ENCODE measurements around the gene SERGEF. TPM values are rescaled to one million over a fixed set of nuclear protein-coding genes. Genes with fewer than 3 reads are reported as not detected.
A peak's percentile ranks its signal among the peaks of the same experiment; 100 is the strongest.

SERGEF gene
- total and polyA plus RNA-seq, 4 donors, result 20.2 to 85.0 (median 26.9) TPM

DNA sequence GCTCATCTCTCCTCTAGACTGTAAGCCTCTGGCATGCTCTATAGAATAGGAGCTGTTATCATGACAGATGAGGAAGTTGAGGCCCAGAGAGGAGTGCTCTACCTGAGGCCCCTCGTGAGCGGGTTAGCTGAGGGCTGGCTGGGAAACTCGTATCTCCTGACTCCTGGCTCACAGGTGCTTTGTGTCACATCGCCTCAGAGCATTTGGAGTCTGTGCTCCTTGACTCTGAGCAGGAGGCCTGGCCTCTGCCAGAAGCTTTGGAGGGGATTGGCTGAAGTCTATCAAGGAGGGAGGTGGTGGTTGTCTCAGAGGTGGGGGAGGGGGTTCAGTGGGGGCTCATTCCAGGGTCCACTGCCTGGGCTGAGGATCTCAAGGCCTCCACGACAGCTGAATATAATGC is 270.8 kb downstream of the SERGEF start:
- H3K9ac ChIP-seq (ENCODE audit: insufficient read depth in 1 of 2, low read length in 2 of 2), result no peak overlapping the region
- H3K9me3 ChIP-seq (ENCODE audit: control insufficient read depth in 4 of 4, insufficient read depth in 3 of 4, low read length in 3 of 4), result peaks cover 0 to 3% (median 0%) of the 10 kb centered on the region in 4 donors
- no peaks in the 10 kb centered on the region for H3K36me3 ChIP-seq (ENCODE audit: control insufficient read depth in 4 of 4, insufficient read depth in 4 of 4, low read length in 4 of 4)
- TF ChIP-seq, protein P1, sequence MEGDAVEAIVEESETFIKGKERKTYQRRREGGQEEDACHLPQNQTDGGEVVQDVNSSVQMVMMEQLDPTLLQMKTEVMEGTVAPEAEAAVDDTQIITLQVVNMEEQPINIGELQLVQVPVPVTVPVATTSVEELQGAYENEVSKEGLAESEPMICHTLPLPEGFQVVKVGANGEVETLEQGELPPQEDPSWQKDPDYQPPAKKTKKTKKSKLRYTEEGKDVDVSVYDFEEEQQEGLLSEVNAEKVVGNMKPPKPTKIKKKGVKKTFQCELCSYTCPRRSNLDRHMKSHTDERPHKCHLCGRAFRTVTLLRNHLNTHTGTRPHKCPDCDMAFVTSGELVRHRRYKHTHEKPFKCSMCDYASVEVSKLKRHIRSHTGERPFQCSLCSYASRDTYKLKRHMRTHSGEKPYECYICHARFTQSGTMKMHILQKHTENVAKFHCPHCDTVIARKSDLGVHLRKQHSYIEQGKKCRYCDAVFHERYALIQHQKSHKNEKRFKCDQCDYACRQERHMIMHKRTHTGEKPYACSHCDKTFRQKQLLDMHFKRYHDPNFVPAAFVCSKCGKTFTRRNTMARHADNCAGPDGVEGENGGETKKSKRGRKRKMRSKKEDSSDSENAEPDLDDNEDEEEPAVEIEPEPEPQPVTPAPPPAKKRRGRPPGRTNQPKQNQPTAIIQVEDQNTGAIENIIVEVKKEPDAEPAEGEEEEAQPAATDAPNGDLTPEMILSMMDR (IDR thresholded peaks at IDR 0.05; ENCODE audit: control extremely low read depth, extremely low read depth), result no peak
- H3K4me1 ChIP-seq (ENCODE audit: control insufficient read depth in 5 of 5, insufficient read depth in 5 of 5, low read length in 5 of 5), result no peaks in the 10 kb centered on the region
- 66 to 77% methylated on average over 5 of the region's 5 CpGs for WGBS, 2 donors
- no peak overlapping the region for H3K27ac ChIP-seq (ENCODE audit: low read depth in 1 of 2, low read length in 1 of 2)
- no peak overlapping the region for H3K4me3 ChIP-seq
- peaks cover 3 to 29% (median 18%) of the 10 kb centered on the region in 3 donors for H3K27me3 ChIP-seq (ENCODE audit: control insufficient read depth in 3 of 3, insufficient read depth in 3 of 3, low read length in 2 of 3)
- DNase-seq, result peak in 1 of 3 donors; percentile 7
- ATAC-seq (ENCODE audit: insufficient read depth, low FRiP score), result no peak

DNA sequence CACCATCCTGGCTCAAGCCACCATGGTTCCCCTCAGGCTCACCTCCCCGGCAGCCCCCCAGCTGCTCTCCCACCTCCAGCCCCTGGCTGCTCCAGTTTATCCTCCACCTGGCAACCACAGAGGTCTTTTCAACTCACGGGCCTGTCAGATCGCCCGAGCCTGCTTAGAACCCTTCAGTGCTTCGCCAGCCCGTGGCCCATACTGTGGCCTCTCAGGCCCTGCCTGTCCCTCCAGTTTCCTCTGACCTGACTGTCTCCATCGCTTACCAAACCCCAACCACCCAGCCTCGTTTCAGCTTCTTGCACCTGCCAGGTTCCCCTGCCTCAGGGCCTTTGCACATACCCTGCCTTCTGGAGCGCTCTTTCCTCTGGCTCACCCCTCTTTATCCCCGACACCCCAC is 271.4 kb downstream of the SERGEF start:
- no peak overlapping the region for H3K4me3 ChIP-seq
- no peaks in the 10 kb centered on the region for H3K36me3 ChIP-seq (ENCODE audit: control insufficient read depth in 4 of 4, insufficient read depth in 4 of 4, low read length in 4 of 4)
- H3K4me1 ChIP-seq (ENCODE audit: control insufficient read depth in 5 of 5, insufficient read depth in 5 of 5, low read length in 5 of 5), result peaks cover 0 to under 1% (median 0%) of the 10 kb centered on the region in 5 donors
- H3K9me3 ChIP-seq (ENCODE audit: control insufficient read depth in 4 of 4, insufficient read depth in 3 of 4, low read length in 3 of 4), result peaks cover 0 to 3% (median 0%) of the 10 kb centered on the region in 4 donors
- H3K27me3 ChIP-seq (ENCODE audit: control insufficient read depth in 3 of 3, insufficient read depth in 3 of 3, low read length in 2 of 3), result peaks cover 3 to 35% (median 23%) of the 10 kb centered on the region in 3 donors
- TF ChIP-seq, protein P1 (IDR thresholded peaks at IDR 0.05; ENCODE audit: control extremely low read depth, extremely low read depth), result no peak
- no peak overlapping the region for H3K27ac ChIP-seq (ENCODE audit: low read depth in 1 of 2, low read length in 1 of 2)
- DNase-seq (peak in 1 of 3 donors; percentile 8), ATAC-seq (ENCODE audit: insufficient read depth, low FRiP score) (no peak)
- H3K9ac ChIP-seq (ENCODE audit: insufficient read depth in 1 of 2, low read length in 2 of 2), result no peak overlapping the region
- WGBS, 2 donors, result 86 to 90% methylated on average over 10 of the region's 10 CpGs

DNA sequence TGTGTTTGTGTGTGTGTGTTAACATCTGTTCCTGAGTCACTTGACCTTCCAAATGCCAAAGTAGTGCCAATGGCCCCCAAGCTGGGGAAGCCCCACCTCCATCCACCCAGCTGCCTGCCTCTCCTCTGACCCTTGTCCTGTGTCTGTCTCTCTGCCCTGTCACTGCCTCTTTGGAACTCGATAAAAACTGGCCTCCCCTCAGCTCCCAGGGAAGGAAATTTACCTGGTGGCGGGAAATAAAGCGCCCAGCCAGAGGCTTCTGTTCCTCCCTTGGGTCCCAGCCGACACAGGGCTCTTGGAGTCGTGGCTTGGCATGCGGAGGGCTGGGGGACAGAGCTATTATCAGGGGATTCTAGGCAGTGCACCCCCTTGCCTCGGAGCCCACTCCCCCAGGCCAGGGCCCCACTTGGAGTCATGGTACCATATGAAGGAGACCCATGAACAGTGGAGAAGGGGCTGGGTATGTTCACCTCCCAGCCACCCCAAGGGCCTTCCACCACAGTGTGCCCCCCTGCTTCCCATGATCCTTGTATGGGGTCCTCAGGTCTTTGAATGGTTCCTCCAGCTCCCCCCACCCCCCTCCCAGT is 272.1 kb downstream of the SERGEF start:
- peaks cover 7 to 41% (median 30%) of the 10 kb centered on the region in 3 donors for H3K27me3 ChIP-seq (ENCODE audit: control insufficient read depth in 3 of 3, insufficient read depth in 3 of 3, low read length in 2 of 3)
- peaks cover 0 to 7% (median 0%) of the 10 kb centered on the region in 4 donors for H3K9me3 ChIP-seq (ENCODE audit: control insufficient read depth in 4 of 4, insufficient read depth in 3 of 4, low read length in 3 of 4)
- ATAC-seq (ENCODE audit: insufficient read depth, low FRiP score) (no peak), DNase-seq (peak in 1 of 3 donors; percentile 9)
- no peaks in the 10 kb centered on the region for H3K36me3 ChIP-seq (ENCODE audit: control insufficient read depth in 4 of 4, insufficient read depth in 4 of 4, low read length in 4 of 4)
- H3K4me3 ChIP-seq, result no peak overlapping the region
- WGBS, 2 donors, result 63 to 74% methylated on average over 7 of the region's 7 CpGs
- H3K27ac ChIP-seq (ENCODE audit: low read depth in 1 of 2, low read length in 1 of 2), result no peak overlapping the region
- H3K4me1 ChIP-seq (ENCODE audit: control insufficient read depth in 5 of 5, insufficient read depth in 5 of 5, low read length in 5 of 5), result peaks cover 0 to 3% (median 0%) of the 10 kb centered on the region in 5 donors
- H3K9ac ChIP-seq (ENCODE audit: insufficient read depth in 1 of 2, low read length in 2 of 2), result no peak overlapping the region
- TF ChIP-seq, protein P1 (IDR thresholded peaks at IDR 0.05; ENCODE audit: control extremely low read depth, extremely low read depth), result no peak

Measured in lung (tissue), 12 donors.